H4 (cell line): ENCODE data around the gene FARS2. TPM values are rescaled to one million over a fixed set of nuclear protein-coding genes. Genes with fewer than 3 reads are reported as not detected.

ENCODE experiments used
- DNase-seq: peaks from one replicate; pipeline ENCODE4 v3.0.0-alpha.2; 2015; ENCODE audit warnings: low spot score
- total RNA-seq: library from RNA; depleted of rRNA; stranded (reverse); fragments of >200 nt; shearing (Covaris generic); gene quantifications from 2 replicates; pipeline ENCODE4 v1.2.3, GENCODE V29; 2014

The FARS2 gene
- total RNA-seq, 1 experiment from 2014 or later = 19.2 TPM

DNA sequence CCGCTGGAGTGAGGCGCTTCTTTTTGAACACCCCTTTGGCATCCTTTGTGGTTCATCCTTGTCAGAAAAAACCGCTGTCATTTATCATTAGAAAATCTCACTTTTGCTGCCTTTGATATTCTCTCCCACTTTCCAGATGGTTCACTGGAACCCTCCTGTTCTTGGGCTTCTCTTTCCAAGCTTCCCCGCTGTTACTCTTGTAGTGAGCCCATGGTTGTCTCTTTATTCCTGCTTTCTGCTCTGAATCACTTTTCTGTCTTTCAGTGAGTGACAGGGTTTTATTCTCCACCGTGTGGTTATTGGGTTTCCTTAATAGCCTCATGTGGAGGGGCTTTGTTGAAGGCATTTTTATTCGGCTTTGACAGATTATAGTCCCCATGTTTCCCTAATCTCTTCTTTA is 117.0 kb downstream of the FARS2 start:
- DNase-seq = no peak

DNA sequence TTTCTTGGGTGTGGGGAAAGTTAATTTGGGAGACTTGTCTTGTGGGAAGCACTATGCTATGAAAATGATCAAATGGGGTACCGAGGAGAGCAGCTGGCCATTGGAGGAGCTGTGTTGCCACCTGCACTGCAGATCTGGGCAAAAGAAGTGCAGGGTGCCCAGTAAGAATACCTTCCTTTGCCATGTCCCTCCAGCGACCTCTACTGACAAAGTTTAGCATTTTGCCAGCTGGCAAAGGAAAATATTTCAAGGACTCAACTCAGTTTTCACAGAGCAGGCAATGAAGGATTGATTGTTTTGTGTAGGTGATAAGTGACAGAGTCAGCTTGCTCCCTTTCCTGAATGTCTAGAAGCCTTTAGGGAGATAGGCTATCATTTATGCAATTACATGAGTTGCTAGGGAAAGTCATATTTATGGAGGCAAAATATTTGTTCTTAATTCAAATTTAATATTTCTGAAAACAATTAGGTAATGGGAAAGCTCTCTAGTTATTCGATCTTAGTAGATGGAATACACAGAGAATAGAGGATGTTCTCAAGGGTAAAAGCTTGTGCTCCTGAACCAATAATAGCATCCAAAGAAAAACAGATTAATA is 118.4 kb downstream of the FARS2 start:
- DNase-seq = peak; percentile 25

DNA sequence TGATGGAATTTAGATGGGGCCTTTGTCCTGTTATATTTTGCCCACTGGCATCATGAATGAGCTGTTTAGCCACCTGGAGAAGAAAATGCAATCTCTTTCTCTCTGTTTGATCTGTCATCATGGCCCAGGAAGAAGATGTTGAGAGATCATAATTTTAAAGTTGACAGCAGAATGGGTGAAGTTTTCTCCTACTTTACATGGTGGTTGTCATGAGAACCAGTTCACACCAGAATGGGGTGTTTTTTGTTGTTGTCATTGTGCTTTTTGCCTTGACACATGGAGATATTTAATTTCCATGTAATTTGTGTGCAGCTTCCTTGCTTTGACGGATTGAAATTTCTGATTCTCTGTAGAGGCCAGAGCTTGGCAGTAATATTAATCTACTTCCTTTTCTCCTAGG is 122.5 kb downstream of the FARS2 start:
- no peak for DNase-seq

DNA sequence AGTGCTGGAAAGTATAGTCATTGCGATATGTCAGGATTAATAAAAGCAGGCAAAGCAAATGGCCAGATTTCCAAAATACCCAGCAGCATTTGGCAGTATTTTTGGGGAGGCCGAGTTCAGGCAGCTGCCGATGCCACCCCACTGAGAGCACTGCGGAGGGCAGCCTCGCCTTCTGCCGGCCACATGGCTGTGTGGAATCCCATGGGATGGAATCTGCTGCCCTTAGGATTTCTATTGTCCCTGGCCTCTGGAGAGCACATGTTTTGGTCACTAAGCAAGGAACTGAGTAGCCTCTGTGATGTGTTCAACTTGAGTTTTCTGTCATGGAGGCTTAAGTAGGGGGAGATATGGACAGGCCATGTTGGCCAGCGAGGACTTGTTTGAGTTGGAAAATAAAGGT is 123.0 kb downstream of the FARS2 start:
- no peak for DNase-seq

DNA sequence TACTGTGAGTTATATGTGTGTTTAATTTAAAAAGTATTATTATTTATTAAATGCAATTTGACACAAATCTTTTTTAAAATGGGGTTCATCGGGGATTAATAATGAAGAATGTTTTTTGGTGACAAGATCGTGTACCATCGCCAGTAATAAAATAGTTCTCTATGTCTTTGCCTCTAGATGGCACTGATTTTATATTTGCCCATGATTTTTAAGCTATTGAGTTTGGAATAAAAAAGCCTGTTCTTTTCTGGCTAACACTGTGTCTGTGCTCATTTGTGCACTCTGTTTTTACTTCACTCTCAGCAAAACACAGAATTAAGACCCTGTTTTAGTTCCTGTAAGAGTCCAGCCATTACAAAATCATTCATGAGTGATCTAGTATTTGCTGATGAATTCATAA is 127.0 kb downstream of the FARS2 start:
- DNase-seq = no peak

DNA sequence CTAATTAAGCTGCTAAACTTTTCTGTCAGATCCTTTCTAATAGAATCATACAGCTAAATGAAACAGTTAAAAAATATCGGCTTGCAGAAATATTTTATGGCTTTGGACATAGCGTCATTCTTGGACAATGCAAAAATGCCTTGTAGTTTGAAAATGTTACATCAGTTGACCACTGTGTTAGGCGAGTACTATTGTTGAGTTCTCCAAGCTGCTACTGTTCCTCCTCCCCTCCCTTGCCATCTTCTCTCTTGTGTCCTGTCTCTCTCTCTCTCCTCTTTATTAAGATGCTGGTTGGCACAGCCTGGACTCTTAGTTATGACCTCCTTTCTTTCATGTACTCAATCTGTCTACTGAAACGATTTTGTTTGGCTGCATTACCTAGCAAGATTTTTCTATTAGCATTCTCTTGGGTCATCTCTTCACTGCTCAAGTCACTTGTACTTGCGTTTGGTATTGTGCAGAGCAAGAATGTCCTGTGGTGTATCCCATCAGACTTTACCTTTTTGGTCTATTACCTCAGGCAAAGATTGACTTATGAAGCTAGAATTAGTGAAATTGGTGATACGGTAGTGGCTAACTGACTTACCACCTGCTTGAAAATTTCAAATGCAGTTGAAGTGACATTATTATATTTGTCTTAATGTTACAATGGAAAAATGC is 127.9 kb downstream of the FARS2 start:
- DNase-seq = no peak

DNA sequence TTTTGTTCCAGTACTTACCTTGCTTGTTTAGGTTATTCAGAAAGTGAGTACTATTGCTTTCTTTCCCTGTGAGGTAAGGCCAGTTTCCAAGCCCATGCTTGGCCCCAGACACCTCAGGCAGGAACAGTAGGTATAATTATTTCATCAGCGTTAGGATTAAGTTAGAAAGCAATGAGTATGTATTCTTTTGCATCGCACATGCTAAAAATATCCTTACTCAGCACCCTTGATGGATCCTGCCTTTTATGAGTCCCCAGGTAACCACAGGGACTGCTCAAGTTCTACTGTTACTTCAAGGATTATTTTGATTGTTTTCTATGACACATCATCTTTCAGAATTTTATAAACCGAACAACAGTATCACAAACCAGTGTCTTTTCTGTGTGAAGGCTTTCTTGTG is 128.9 kb downstream of the FARS2 start:
- no peak for DNase-seq

DNA sequence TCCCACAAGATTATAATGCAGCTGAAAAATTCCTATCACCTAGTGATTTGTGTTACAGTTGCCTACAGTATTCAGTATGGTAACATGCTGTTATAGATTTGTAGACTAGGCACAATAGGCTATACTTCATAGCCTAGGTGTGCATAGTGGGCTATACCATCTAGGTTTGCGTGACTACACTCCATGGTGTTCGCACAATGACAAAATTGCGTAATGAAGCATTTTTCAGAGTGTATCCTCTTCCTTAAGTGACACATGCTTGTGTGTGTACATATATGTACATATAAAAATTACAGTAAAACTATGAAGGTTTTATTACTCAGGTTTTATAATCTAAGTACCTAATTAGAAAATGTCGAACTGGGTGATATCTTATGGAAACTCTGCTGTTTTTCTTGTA is 133.0 kb downstream of the FARS2 start:
- DNase-seq = no peak

DNA sequence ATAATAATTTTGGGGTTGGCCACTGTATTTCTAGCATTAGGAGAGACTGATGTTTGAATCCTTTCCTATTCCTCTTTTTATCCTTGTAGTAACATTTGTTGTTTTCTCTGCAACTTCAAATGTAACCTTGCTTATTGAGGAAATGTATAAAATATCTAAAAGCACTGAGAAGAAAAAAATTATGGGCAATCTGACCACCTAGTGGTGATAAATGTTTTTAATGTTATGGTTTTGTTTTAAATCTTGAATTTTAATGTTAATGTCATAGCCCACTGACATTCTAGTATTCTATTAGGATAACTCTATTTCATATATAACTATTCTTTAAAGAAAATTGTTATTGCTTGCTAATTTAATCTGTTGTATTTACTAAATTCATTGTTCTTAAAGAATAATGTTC is 134.4 kb downstream of the FARS2 start:
- DNase-seq = no peak

DNA sequence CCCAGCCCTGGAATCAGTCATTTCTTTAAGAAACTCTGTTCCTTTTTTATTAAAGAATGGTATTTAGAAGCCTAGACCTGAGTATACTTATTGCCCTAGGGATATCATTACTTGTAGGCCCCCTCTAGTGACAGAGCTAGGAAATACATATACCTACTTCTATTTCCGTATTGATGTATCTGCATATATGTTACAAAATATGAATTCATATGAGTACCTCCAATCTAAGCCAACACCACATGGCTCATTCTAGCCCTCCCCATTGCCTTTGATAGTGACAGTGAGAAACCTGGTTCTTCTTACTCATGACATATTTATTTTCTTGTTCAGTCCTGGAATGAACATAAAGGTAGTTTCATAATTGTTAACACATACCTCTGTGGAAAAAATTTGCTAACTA is 137.2 kb downstream of the FARS2 start:
- peak; percentile 37 for DNase-seq

DNA sequence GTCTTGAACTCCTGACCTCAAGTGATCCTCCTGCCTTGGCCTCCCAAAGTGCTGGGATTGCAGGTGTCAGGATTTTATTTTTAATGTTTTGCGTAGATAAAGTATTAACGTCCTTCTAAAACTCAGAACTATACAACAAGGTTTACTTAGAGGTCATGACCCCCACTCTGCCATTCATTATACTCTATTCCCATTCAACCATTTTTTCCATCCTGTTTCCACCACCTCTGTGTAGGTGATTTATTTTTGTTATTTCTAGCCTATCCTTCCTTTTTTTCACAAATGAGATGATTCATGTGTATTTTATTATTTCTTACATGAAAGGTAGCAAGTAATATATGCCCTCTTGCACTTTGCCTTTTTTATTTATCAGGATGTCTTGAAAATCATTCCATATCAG is 138.1 kb downstream of the FARS2 start:
- no peak for DNase-seq

DNA sequence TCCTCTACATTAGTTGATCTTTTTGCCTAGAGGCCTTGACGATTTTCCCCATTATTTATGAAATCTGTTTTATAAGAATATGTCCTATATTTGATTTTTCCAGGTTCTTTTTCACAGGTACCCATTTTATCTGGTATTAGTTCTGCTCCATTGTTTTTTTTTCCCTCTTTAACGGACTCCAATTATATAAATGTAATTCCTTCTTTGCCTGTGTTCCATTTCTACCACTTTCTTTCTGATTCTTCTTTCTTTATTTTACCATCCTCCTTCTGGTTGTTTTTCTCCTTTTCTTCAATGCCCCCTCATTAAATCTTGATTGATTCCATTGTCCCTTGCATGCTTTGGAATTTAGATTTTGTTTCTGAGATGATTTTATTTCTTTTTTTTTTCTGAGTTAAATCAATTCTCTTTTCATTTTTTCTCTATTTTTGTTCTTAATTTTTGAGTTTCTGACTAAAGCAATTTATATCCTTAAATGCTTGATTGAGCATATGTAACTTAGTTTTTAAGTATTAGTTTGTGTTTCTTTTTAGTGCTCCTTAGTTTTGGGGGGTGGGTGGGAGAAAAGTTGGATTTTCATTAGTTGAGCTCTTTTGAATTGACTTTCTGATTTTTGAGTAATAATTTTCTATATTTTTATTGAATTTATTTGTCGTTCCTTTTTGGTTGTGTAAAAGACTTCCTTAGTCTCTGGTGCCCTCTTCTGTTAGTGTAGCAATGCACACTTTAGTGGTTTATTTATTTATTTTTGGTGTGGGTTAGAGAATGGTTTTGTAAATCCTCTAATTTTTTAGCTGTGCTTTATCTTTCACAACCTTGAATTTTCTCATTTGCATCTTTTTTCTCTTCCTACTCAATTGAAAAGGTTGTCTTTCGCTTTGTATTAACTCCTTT is 140.8 kb downstream of the FARS2 start:
- DNase-seq = peak; percentile 17

DNA sequence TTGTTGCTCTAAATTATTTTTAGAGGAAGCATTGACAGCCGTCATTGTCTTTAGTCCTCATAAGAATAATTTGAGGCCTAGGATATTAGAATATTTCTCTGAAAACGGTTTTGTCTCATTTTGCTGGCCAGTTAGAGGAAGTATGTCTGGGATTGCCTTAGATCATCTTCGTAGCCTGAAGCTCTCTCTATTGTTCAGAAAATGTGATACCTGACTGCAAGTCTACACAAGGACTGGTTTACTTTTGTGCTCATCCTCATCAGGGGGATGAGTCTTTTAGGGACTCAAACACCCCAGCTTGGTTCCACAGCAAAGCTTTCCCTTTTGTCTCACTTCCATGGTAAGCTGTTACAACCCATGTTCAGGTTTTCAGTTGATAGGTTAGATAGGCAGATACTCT is 141.8 kb downstream of the FARS2 start:
- DNase-seq = no peak

DNA sequence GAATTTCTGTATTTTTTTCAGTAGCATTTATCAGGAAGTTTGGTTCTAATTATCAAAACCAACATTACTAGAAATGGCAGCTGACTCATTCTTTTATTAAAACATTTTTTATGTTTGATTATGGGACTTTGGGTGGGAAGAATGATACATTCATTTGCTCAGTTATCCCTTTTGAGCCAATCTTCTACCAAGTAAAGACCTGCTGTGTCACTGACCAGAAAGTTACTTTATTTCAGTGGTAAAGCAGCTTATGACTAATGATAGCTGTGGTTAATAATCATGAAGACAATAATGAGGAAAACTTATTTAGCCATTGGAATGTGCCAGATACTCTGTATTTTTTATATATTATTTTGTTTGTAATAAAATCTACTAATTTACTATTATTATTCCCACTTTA is 142.3 kb downstream of the FARS2 start:
- no peak for DNase-seq

DNA sequence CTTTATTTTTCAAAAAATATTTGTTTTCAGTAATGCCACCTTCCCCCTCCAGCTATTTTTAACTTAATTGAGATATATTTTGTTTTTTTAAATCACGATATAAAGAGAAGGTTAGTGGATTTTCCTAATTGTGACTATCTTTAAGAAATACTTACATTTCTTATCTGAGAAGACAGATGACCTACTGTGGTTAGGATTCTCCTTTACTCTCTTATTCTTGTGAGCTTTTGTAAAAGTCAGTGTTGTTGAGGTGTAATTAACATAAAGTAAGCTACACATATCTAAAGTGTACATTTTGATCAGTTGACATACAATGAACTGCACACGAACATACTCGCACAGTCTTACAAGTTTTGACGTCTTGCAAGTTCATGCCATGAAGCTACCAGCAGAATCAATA is 144.7 kb downstream of the FARS2 start:
- no peak for DNase-seq

DNA sequence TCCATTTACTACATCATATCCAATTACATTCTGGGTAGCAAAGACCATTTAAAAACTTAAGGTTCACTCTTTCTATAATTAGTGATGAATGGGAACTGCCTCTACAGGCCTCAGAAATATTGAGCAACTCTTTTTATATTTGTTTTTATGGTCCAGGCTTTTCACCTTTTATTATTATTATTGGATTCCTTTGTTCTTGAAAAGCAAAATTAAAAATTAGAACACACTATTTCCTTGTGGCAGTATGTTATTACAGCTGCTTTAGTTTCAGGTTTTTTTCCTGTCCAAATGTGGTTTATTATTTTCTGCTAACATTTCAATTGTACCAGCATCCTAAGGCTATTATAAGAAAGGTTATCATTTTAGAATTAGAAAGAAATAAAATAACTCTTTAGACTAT is 150.1 kb downstream of the FARS2 start:
- no peak for DNase-seq

DNA sequence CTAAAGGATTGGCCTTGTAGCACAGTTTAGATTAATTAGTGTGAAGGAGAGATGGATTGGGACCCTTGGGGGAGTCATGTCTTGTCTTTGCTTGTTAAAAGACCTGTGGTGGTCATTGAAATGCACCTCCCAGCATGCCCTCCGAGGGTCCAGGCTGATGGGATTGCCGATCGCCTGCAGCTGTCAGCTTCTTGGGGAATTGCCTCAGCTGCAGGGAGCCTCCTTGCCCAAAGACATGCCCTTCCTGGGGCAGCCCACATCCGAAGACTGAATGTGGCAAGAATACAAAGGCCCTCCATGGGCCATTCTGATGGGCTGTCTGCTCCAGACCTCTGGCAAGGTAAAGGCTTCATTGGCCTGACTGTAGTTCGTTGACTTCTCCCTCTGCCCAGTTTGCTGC is 150.7 kb downstream of the FARS2 start:
- no peak for DNase-seq

DNA sequence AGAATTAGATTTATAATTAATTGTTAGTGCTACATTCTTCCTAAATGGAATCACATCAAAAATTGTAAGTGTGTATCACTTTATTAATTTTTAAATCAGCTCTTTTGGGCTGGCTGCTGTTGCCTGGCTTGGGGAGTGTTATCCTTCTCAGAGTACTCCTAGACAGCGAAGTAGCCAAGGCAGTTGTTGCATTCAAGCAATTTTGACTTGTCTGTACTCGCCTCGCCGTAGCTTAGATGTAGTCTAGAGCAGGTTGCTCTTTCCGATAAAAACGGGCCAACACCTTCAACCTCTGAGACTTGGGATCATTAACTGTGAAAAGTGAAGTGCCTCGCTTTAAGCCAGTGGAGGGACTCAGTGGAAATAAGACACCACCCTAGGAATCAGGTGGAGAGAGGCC is 151.3 kb downstream of the FARS2 start:
- no peak for DNase-seq

DNA sequence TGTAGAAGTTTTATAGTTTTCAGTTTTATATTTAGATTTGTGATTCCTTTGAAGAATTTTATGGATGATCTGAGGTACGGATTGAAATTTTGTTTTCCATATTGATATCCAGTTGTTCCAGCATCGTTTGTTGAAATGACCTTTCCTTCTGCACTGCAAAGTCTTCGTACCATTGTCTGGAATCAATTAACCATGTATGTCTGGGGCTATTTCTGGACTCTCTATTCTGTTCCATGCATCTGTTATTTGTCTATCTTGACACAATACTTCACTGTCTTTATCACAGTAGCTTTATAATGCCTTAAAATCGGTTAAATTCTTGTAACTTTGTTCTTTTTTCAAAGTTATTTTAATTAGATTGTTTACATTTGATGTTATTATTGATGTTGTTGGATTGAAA is 154.9 kb downstream of the FARS2 start:
- DNase-seq = no peak

DNA sequence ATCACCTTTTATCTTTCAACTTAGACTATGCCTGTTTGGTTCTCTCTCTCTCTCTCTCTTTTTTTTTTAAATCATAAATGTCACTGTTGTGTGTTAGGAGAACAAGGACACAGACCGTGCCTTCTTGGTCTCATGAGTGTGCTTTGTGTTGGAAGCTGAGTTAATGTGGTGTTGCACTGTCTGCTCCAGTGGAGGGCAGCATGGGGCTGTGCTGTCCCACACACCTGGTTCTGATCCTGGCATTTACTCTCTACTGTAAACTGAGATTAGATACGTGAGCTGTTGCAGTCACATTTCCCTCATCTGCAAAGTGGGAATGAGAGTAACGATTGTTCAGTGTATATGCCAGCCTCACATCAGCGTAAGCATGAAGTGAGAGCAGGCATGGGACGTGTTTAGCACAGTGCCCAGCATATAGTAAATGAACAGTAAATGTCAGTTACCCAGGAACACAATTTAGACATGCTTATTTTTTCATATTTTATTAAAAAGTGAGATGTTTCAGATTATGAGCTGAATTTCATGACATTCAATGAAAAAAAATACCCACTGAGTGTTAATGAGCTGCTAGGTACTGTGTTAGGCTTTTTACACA is 161.1 kb downstream of the FARS2 start:
- DNase-seq = peak; percentile 43

DNA sequence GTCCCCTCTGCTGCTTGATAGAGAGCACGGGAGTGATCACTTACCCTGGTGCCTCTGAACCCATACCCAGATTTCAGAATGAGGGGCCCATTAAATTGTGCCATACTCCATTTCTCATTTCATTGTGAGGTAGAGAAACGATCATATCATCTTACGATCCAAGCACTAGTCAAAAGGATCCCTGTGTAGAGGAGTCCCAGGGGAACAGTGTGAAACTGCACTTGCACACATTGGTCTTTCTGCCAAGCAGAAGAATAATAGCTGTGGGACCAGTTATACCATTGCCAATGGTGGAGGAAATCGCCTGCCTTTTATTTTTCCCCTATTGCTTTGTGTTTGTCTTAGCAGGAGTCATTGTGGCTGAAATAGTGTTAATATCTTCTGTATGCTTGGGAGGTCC is 161.9 kb downstream of the FARS2 start:
- DNase-seq = no peak

DNA sequence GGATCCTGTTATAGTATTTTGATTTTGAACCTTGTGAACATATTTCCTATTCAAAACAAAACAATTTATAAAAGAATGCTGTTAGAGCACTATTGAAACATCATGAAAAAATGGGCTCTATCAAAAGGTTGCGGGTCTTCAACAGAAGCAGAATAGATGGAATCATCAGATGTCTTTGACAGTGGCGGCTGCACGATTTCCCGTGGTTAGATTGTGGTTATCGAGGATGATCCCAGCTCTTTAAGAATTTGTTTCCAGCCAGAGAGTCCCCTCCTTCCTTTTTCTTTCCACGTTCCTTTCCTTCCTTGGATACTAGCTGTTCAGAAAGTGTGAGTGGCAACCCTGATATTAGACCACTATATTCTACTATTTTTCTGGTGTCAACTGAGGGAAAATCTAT is 163.4 kb downstream of the FARS2 start:
- DNase-seq = no peak

DNA sequence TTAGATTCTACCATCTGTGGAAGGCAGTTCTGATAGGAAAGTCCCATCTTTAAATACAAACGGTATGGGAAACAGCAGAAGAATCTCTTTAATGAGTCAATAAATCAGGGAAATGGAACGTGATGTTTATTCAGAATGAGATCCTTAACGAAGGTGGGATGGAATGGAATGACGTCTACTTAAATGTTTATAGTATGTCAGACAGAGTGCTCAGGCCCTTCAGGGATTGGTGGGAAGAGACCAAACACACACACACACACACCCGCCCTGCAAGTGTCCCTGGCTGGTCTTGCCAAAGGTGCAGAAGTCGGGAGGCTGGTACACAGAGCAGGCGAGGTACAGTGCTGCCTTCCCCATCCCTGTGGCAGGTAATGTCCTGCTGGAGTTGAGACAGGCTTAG is 164.0 kb downstream of the FARS2 start:
- no peak for DNase-seq
